Activated T-cell treated with anti-CD3 and anti-CD28 coated beads, Interleukin-2, amount 50 U/mL, for 24 hours (primary cell): Measurements from ENCODE around the gene THSD4.
"Not testable (repeated sequence)": the region's sequence is repeated elsewhere in the genome, so short reads cannot be mapped to it uniquely, and the experiment has no call there.

Source experiments
- DNase-seq: peaks from one replicate; pipeline ENCODE4 v3.0.0-alpha.2; 2020
- H3K27ac Mint-ChIP-seq: 2 replicates; pipeline ENCODE4 v1.8.0; 2020; ENCODE audit warnings: mild to moderate bottlenecking, mixed read lengths
- H3K27me3 Mint-ChIP-seq: 2 replicates; pipeline ENCODE4 v1.8.0; 2020; ENCODE audit warnings: mixed read lengths
- H3K36me3 Mint-ChIP-seq: 2 replicates; pipeline ENCODE4 v1.8.0; 2020; ENCODE audit warnings: low read depth, mixed read lengths
- H3K4me1 Mint-ChIP-seq: 2 replicates; pipeline ENCODE4 v1.8.0; 2020; ENCODE audit warnings: low read depth, mixed read lengths
- H3K4me3 Mint-ChIP-seq: 2 replicates; pipeline ENCODE4 v1.8.0; 2020; ENCODE audit warnings: mild to moderate bottlenecking, moderate library complexity, mixed read lengths
- H3K9me3 Mint-ChIP-seq: 2 replicates; pipeline ENCODE4 v1.8.0; 2020; ENCODE audit warnings: mixed read lengths

THSD4 gene

GRCh38 chr15:71124937-71125790 is 9.9 kb downstream of the THSD4 start:
- no peaks in the 10 kb centered on the region for H3K9me3 Mint-ChIP-seq
- no peak for DNase-seq
- peaks cover 48% of the 10 kb centered on the region for H3K27me3 Mint-ChIP-seq
- H3K4me3 Mint-ChIP-seq: no peak overlapping the region
- no peaks in the 10 kb centered on the region for H3K4me1 Mint-ChIP-seq
- H3K27ac Mint-ChIP-seq: no peak overlapping the region
- no peaks in the 10 kb centered on the region for H3K36me3 Mint-ChIP-seq

- Mint-ChIP-seq H3K36me3 (no peaks in the 10 kb centered on the region), H3K4me1 (no peaks in the 10 kb centered on the region), H3K4me3 (no peak overlapping the region), H3K27me3 (peaks cover 40% of the 10 kb centered on the region), H3K27ac (no peak overlapping the region), H3K9me3 (no peaks in the 10 kb centered on the region)
- DNase-seq: no peak
Measured at GRCh38 chr15:71125831-71126450, 10.7 kb downstream of the THSD4 start.

- Mint-ChIP-seq H3K27ac (no peak overlapping the region), H3K27me3 (peaks cover 34% of the 10 kb centered on the region), H3K4me1 (no peaks in the 10 kb centered on the region), H3K36me3 (no peaks in the 10 kb centered on the region), H3K9me3 (no peaks in the 10 kb centered on the region), H3K4me3 (no peak overlapping the region)
- DNase-seq: no peak
Measured at GRCh38 chr15:71127083-71127482, 11.8 kb downstream of the THSD4 start.

- not testable (repeated sequence) for H3K27ac Mint-ChIP-seq, H3K4me3 Mint-ChIP-seq, DNase-seq, H3K9me3 Mint-ChIP-seq, H3K4me1 Mint-ChIP-seq, H3K36me3 Mint-ChIP-seq
- H3K27me3 Mint-ChIP-seq: peaks cover 29% of the 10 kb centered on the region
Measured at GRCh38 chr15:71128159-71128558, 12.9 kb downstream of the THSD4 start.

GRCh38 chr15:71128939-71129562 is 13.8 kb downstream of the THSD4 start:
- H3K27ac Mint-ChIP-seq: no peak overlapping the region
- H3K27me3 Mint-ChIP-seq: peaks cover 31% of the 10 kb centered on the region
- DNase-seq: no peak
- H3K4me1 Mint-ChIP-seq: no peaks in the 10 kb centered on the region
- H3K36me3 Mint-ChIP-seq: no peaks in the 10 kb centered on the region
- H3K4me3 Mint-ChIP-seq: no peak overlapping the region
- no peaks in the 10 kb centered on the region for H3K9me3 Mint-ChIP-seq

GRCh38 chr15:71129669-71130068 is 14.4 kb downstream of the THSD4 start:
- H3K9me3 Mint-ChIP-seq: no peaks in the 10 kb centered on the region
- no peak for DNase-seq
- peaks cover 36% of the 10 kb centered on the region for H3K27me3 Mint-ChIP-seq
- no peak overlapping the region for H3K27ac Mint-ChIP-seq
- H3K36me3 Mint-ChIP-seq: no peaks in the 10 kb centered on the region
- no peak overlapping the region for H3K4me3 Mint-ChIP-seq
- no peaks in the 10 kb centered on the region for H3K4me1 Mint-ChIP-seq

GRCh38 chr15:71131601-71132362 is 16.5 kb downstream of the THSD4 start:
- no peak for DNase-seq
- Mint-ChIP-seq H3K4me1 (no peaks in the 10 kb centered on the region), H3K4me3 (no peak overlapping the region), H3K27ac (no peak overlapping the region), H3K27me3 (peaks cover 39% of the 10 kb centered on the region), H3K9me3 (no peaks in the 10 kb centered on the region), H3K36me3 (no peaks in the 10 kb centered on the region)

GRCh38 chr15:71133747-71134472 is 18.6 kb downstream of the THSD4 start:
- no peak for DNase-seq
- no peak overlapping the region for H3K27ac Mint-ChIP-seq
- no peak overlapping the region for H3K4me3 Mint-ChIP-seq
- peaks cover 37% of the 10 kb centered on the region for H3K27me3 Mint-ChIP-seq
- H3K36me3 Mint-ChIP-seq: no peaks in the 10 kb centered on the region
- no peaks in the 10 kb centered on the region for H3K4me1 Mint-ChIP-seq
- peaks cover 2% of the 10 kb centered on the region for H3K9me3 Mint-ChIP-seq

- DNase-seq: no peak
- Mint-ChIP-seq H3K36me3 (no peaks in the 10 kb centered on the region), H3K27me3 (peaks cover 45% of the 10 kb centered on the region), H3K4me3 (no peak overlapping the region), H3K9me3 (peaks cover 2% of the 10 kb centered on the region), H3K27ac (no peak overlapping the region), H3K4me1 (no peaks in the 10 kb centered on the region)
Measured at GRCh38 chr15:71136159-71136783, 21.0 kb downstream of the THSD4 start.

- peaks cover 45% of the 10 kb centered on the region for H3K27me3 Mint-ChIP-seq
- H3K4me3 Mint-ChIP-seq: no peak overlapping the region
- peaks cover 2% of the 10 kb centered on the region for H3K9me3 Mint-ChIP-seq
- H3K4me1 Mint-ChIP-seq: no peaks in the 10 kb centered on the region
- H3K36me3 Mint-ChIP-seq: no peaks in the 10 kb centered on the region
- DNase-seq: no peak
- no peak overlapping the region for H3K27ac Mint-ChIP-seq
Measured at GRCh38 chr15:71136793-71137518, 21.7 kb downstream of the THSD4 start.

GRCh38 chr15:71138473-71138872 is 23.2 kb downstream of the THSD4 start:
- Mint-ChIP-seq H3K36me3 (no peaks in the 10 kb centered on the region), H3K27me3 (peaks cover 42% of the 10 kb centered on the region), H3K4me1 (no peaks in the 10 kb centered on the region), H3K4me3 (no peak overlapping the region), H3K27ac (no peak overlapping the region), H3K9me3 (peaks cover 2% of the 10 kb centered on the region)
- no peak for DNase-seq

GRCh38 chr15:71139241-71139640 is 24.0 kb downstream of the THSD4 start:
- peaks cover 2% of the 10 kb centered on the region for H3K9me3 Mint-ChIP-seq
- H3K4me3 Mint-ChIP-seq: no peak overlapping the region
- no peaks in the 10 kb centered on the region for H3K36me3 Mint-ChIP-seq
- H3K27ac Mint-ChIP-seq: no peak overlapping the region
- no peak for DNase-seq
- H3K27me3 Mint-ChIP-seq: peaks cover 38% of the 10 kb centered on the region
- H3K4me1 Mint-ChIP-seq: no peaks in the 10 kb centered on the region

GRCh38 chr15:71141572-71141971 is 26.3 kb downstream of the THSD4 start:
- H3K4me3 Mint-ChIP-seq: no peak overlapping the region
- no peaks in the 10 kb centered on the region for H3K36me3 Mint-ChIP-seq
- DNase-seq: no peak
- H3K27me3 Mint-ChIP-seq: peaks cover 31% of the 10 kb centered on the region
- no peaks in the 10 kb centered on the region for H3K4me1 Mint-ChIP-seq
- no peak overlapping the region for H3K27ac Mint-ChIP-seq
- H3K9me3 Mint-ChIP-seq: peaks cover 2% of the 10 kb centered on the region
